HuH-7 (cell line): ENCODE results near the gene RC3H1.

Source experiments
- DNase-seq: peaks from one replicate; pipeline ENCODE4 v3.0.0; 2011; ENCODE audit warnings: low spot score

RC3H1 gene

DNA sequence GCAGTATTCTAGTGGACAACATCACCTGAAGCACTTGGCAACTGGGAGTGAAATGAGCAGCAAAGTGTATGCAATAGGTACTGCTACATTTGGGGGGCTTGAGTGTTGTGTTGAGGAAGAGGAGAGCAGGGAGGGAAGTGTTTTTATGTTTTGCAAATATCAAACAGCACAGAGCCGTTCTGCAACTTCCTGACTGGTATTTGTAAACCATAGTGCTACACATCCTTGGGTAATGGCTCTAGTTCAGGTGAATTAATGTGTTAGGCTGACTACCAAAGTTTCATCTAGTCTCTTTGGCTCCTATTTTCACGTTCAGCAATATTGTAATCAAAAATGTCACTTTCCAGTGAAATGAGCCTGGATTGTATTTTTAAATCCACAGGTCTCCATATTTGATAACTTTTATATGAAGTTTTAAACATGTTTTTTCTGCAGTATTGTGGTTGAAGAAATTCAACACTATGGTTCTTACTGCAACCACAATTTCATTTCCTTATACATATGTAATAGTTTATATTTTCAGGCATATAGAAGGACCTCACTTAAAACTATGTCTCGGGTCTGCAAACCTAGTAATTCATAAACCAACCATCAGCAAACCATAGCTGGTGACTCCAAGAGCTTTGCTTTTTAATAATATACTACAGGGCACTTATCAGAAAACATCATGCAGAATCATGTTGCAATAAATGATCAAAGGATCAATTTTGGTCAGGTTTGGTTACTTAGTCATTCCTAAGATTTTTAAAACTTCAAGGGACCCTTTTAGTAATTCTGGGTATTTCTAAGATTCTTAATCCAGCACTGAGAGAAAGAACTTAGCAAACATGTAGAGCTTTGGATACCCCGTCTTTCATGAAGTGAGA, 135.2 kb downstream of the RC3H1 start:
- no peak for DNase-seq

GRCh38 chr1:173884701-173885100, 137.5 kb downstream of the RC3H1 start:
- no peak for DNase-seq
